ENCODE measurements around the gene WFIKKN1.

Gene WFIKKN1

DNA sequence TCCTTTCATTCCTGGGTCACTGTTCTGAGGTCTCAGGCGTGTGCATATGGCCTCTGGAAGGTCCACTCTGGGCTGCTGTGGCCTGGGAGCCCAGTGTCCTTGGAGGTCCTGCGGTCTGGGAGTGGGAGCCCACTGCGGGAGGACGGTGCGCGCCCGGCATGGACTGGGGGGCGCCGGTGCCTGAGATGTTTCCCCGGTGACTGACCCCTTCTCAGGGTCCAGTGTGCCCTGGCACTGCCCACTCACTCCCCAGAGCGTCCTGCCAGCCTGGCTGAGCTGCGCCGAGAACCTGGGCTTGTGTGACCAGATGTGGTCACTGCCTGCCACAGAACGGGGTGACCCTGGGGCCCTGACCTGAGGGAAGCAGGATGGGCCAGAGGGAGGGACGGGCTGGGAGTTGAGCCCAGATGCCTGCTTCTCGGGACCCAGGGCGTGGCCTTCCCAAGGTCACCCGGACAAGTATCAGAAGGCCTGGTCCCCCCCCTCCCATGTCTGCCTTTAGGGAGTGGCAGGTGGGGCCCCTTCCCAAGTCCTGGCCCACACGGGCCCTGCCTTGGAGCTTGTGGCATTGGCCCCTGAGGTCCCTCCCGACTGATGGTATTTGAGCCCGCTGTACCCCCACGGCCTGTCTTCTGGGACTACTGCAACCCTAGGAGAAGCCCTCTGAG lies 43.6 kb downstream of the WFIKKN1 start:
- no peak overlapping the region for H3K4me3 Mint-ChIP-seq
- peaks cover 15% of the 10 kb centered on the region for H3K4me1 Mint-ChIP-seq (ENCODE audit: low read depth)
- peak overlapping the region; percentile 29 for H3K27ac Mint-ChIP-seq
- H3K9me3 Mint-ChIP-seq, result no peaks in the 10 kb centered on the region
- H3K36me3 Mint-ChIP-seq (ENCODE audit: low read depth), result peaks cover 47% of the 10 kb centered on the region
- DNase-seq, result no peak
- H3K27me3 Mint-ChIP-seq, result peaks cover 9% of the 10 kb centered on the region

DNA sequence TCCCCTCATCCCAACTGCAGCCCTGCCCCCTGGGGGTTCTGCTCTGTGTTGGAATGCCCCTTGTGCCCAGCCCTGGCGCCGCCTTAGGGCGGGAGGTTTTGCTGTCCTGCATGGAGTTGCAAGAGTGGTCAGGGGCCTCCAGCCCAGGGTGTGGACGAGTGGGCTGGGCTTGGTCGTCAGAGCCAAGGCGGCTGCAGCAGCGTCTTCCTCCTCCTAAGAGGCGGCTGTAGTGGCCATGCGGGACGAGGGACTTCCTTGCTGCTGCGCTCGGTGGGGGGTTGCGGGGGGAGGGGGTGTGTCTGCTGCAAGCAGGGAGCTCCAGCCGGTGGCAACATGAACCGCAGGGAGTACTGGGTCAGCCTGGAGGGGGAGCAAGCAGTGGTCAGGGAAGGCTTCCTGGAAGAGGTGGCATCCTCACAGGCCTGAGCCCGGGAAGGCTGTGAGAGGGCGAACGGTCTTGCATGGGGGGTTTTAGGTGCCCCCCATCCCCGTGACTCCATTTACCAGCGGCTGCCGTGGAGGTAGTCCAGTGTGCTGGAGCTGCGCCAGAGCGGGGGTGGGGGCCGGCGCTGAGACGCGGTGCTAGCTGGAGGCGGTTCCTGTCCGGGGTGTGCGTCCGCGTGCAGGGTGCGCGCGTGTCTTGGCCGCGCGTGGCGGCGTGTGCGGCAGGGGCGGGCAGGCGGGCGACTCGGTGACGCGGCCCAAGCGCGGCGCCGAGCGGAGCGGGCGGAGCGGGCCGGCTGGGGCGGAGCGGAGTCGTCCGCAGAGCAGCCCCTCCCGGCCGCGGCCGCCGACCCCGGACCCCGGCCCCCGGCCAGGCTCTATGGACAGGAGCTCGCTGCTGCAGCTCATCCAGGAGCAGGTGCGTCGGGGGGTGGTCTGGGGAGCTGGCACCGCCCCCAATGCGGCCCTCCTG lies 44.4 kb downstream of the WFIKKN1 start, which contains the start of gene RHBDL1:
TSS of gene RHBDL1 (plus strand) at position 704 of the 916 bp plus-strand sequence. CDS start at position 824, 120 bp downstream.
- no peak for DNase-seq
- Mint-ChIP-seq H3K9me3 (no peaks in the 10 kb centered on the region), H3K4me1 (ENCODE audit: low read depth) (peaks cover 13% of the 10 kb centered on the region), H3K27me3 (peaks cover 9% of the 10 kb centered on the region), H3K4me3 (no peak within 1 kb of the TSS), H3K27ac (peak within 1 kb of the TSS; percentile 29), H3K36me3 (ENCODE audit: low read depth) (peaks cover 38% of the 10 kb centered on the region)

DNA sequence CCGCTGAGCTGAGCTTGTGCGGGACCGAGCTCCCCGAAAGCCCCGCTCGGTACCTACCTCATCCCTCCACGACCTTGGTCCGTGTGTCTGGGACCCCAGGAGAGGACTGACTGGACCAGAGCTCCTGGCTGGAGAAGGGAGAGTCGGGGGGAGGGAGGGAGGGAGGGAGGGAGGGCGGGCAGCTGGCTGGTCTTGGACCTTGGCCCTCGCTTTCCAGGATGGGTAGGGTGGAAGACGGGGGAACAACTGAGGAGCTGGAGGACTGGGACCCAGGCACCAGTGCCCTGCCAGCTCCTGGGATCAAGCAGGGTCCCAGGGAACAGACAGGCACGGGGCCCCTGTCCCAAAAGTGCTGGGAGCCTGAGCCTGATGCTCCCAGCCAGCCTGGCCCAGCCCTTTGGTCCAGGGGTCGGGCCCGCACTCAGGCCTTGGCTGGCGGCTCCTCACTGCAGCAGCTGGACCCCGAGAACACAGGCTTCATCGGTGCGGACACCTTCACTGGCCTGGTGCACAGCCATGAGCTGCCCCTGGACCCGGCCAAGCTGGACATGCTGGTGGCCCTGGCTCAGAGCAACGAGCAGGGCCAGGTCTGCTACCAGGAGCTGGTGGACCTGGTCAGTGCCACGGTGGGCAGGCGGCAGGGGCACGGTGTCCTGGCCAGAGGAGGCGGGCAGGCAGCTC lies 45.2 kb downstream of the WFIKKN1 start:
- no peak for DNase-seq
- H3K27ac Mint-ChIP-seq, result no peak overlapping the region
- H3K4me1 Mint-ChIP-seq (ENCODE audit: low read depth), result peaks cover 15% of the 10 kb centered on the region
- no peak overlapping the region for H3K4me3 Mint-ChIP-seq
- peaks cover 33% of the 10 kb centered on the region for H3K36me3 Mint-ChIP-seq (ENCODE audit: low read depth)
- peaks cover 9% of the 10 kb centered on the region for H3K27me3 Mint-ChIP-seq
- H3K9me3 Mint-ChIP-seq, result no peaks in the 10 kb centered on the region

DNA sequence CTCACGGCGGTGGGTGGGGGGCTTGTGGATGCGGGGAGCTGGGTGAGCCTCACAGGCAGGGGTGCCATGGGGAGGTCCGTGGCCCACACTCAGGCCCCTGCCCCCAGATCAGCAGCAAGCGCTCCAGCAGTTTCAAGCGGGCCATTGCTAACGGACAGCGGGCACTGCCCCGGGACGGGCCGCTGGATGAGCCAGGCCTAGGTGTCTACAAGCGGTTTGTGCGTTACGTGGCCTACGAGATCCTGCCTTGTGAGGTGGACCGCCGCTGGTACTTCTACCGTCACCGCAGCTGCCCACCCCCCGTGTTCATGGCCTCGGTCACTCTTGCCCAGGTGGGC lies 45.7 kb downstream of the WFIKKN1 start:
- DNase-seq, result no peak
- Mint-ChIP-seq H3K27ac (no peak overlapping the region), H3K4me1 (ENCODE audit: low read depth) (peaks cover 20% of the 10 kb centered on the region), H3K4me3 (no peak overlapping the region), H3K9me3 (no peaks in the 10 kb centered on the region), H3K36me3 (ENCODE audit: low read depth) (peaks cover 35% of the 10 kb centered on the region), H3K27me3 (peaks cover 9% of the 10 kb centered on the region)

- H3K36me3 Mint-ChIP-seq (ENCODE audit: low read depth), result peaks cover 36% of the 10 kb centered on the region
- no peak for DNase-seq
- H3K9me3 Mint-ChIP-seq, result no peaks in the 10 kb centered on the region
- H3K27me3 Mint-ChIP-seq, result peaks cover 9% of the 10 kb centered on the region
- H3K4me1 Mint-ChIP-seq (ENCODE audit: low read depth), result peaks cover 24% of the 10 kb centered on the region
- no peak overlapping the region for H3K4me3 Mint-ChIP-seq
- no peak overlapping the region for H3K27ac Mint-ChIP-seq
Observed at GRCh38 chr16:676913-677312, 46.1 kb downstream of the WFIKKN1 start.

DNA sequence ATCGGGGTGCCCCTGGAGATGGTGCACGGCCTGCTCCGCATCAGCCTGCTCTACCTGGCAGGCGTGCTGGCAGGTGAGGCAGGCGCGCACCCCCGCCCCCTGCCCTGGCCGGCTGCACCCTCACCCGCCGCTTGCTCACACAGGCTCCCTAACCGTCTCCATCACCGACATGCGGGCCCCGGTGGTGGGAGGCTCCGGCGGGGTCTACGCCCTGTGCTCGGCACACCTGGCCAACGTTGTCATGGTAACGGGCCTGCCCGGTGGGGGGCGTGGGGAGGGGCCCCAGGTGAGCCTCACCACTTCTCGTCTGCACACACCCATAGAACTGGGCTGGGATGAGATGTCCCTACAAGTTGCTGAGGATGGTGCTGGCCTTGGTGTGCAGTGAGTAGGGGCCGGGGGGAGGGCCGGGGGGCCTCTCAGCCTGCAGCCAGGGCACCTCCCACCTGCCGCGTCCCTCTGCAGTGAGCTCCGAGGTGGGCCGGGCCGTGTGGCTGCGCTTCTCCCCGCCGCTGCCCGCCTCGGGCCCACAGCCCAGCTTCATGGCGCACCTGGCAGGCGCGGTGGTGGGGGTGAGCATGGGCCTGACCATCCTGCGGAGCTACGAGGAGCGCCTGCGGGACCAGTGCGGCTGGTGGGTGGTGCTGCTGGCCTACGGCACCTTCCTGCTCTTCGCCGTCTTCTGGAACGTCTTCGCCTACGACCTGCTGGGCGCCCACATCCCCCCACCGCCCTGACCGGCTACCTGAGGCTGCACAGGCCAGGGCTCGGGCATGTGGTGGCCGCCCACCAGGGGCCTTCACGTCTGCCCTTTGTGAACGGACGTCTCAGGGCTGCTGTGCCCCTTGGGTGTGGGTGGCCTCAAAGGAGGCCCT lies 46.8 kb downstream of the WFIKKN1 start:
- H3K4me3 Mint-ChIP-seq, result no peak overlapping the region

GRCh38 chr16:678209-678857 lies 47.5 kb downstream of the WFIKKN1 start:
- no peaks in the 10 kb centered on the region for H3K9me3 Mint-ChIP-seq
- peak overlapping the region; percentile 81 for H3K27ac Mint-ChIP-seq
- no peak for DNase-seq
- no peak overlapping the region for H3K4me3 Mint-ChIP-seq
- H3K27me3 Mint-ChIP-seq, result peaks cover 9% of the 10 kb centered on the region
- peaks cover 41% of the 10 kb centered on the region for H3K36me3 Mint-ChIP-seq (ENCODE audit: low read depth)
- peaks cover 37% of the 10 kb centered on the region for H3K4me1 Mint-ChIP-seq (ENCODE audit: low read depth)

More for the DNA sequence above, 46.8 kb downstream of the WFIKKN1 start:
- no peak overlapping the region for H3K27ac Mint-ChIP-seq
- peaks cover 41% of the 10 kb centered on the region for H3K36me3 Mint-ChIP-seq (ENCODE audit: low read depth)
- H3K9me3 Mint-ChIP-seq, result no peaks in the 10 kb centered on the region
- DNase-seq, result no peak
- H3K4me1 Mint-ChIP-seq (ENCODE audit: low read depth), result peaks cover 30% of the 10 kb centered on the region
- H3K27me3 Mint-ChIP-seq, result peaks cover 9% of the 10 kb centered on the region

GRCh38 chr16:678858-679813 lies 48.4 kb downstream of the WFIKKN1 start:
- Mint-ChIP-seq H3K9me3 (no peaks in the 10 kb centered on the region), H3K36me3 (ENCODE audit: low read depth) (peaks cover 37% of the 10 kb centered on the region), H3K4me1 (ENCODE audit: low read depth) (peaks cover 39% of the 10 kb centered on the region), H3K4me3 (peak overlapping the region; percentile 79), H3K27me3 (peaks cover 9% of the 10 kb centered on the region), H3K27ac (peak overlapping the region; percentile 90)
- no peak for DNase-seq

- Mint-ChIP-seq H3K9me3 (no peaks in the 10 kb centered on the region), H3K36me3 (ENCODE audit: low read depth) (peaks cover 34% of the 10 kb centered on the region), H3K4me3 (peak within 1 kb of the TSS; percentile 84), H3K27me3 (peaks cover 8% of the 10 kb centered on the region), H3K27ac (peak within 1 kb of the TSS; percentile 96), H3K4me1 (ENCODE audit: low read depth) (peaks cover 43% of the 10 kb centered on the region)
- peak; percentile 93 for DNase-seq
Observed at GRCh38 chr16:679814-680624, 49.2 kb downstream of the WFIKKN1 start, which contains the start of gene STUB1. Gene STUB1 (plus strand): TSS chr16:680410. CDS start chr16:680526, 116 bp downstream.

GRCh38 chr16:680625-680945 lies 49.8 kb downstream of the WFIKKN1 start:
- Mint-ChIP-seq H3K36me3 (ENCODE audit: low read depth) (peaks cover 39% of the 10 kb centered on the region), H3K4me3 (peak overlapping the region; percentile 84), H3K9me3 (no peaks in the 10 kb centered on the region), H3K4me1 (ENCODE audit: low read depth) (peaks cover 43% of the 10 kb centered on the region), H3K27me3 (peaks cover 5% of the 10 kb centered on the region), H3K27ac (peak overlapping the region; percentile 88)
- no peak for DNase-seq

GRCh38 chr16:680967-681745 lies 50.4 kb downstream of the WFIKKN1 start:
- Mint-ChIP-seq H3K36me3 (ENCODE audit: low read depth) (peaks cover 45% of the 10 kb centered on the region), H3K4me3 (peak overlapping the region; percentile 84), H3K9me3 (no peaks in the 10 kb centered on the region), H3K27ac (peak overlapping the region; percentile 88), H3K27me3 (peaks cover 5% of the 10 kb centered on the region), H3K4me1 (ENCODE audit: low read depth) (peaks cover 49% of the 10 kb centered on the region)
- peak; percentile 54 for DNase-seq
